GM23338 (cell line): ENCODE results near the gene SUB1. TPM values are rescaled to one million over a fixed set of nuclear protein-coding genes. Genes with fewer than 3 reads are reported as not detected.
"Not testable (repeated sequence)": the region's sequence is repeated elsewhere in the genome, so short reads cannot be mapped to it uniquely, and the experiment has no call there.

Experiments used
- ATAC-seq: fragments of 200-7000 bp; cut with Tn5 transposase; 3 replicates; pipeline ENCODE4 v1.9.1; 2020
- DNase-seq: peaks from one replicate; pipeline ENCODE4 v3.0.0-alpha.2; 2015; ENCODE audit warnings: low spot score
- H2AFZ ChIP-seq: fragments of 200-600 bp; sonication (generic); 2 replicates; pipeline ENCODE4 v1.8.0; 2016; ENCODE audit warnings: antibody characterized with exemption, mild to moderate bottlenecking, moderate library complexity
- H3F3A ChIP-seq: fragments of 200-600 bp; sonication (generic); replicated peaks from 2 replicates; pipeline ENCODE4 v1.8.0; 2017; ENCODE audit warnings: antibody characterized with exemption, mixed run types, low read depth
- H3K27ac ChIP-seq: fragments of 200-600 bp; sonication (generic); 2 replicates; pipeline ENCODE4 v1.6.1; 2016; ENCODE audit warnings: low read depth
- H3K27me3 ChIP-seq: fragments of 200-600 bp; sonication (generic); 2 replicates; pipeline ENCODE4 v1.8.0; 2016; ENCODE audit warnings: mild to moderate bottlenecking, mixed run types, moderate library complexity; ENCODE audit not compliant: insufficient read depth
- H3K36me3 ChIP-seq: fragments of 200-600 bp; sonication (generic); 2 replicates; pipeline ENCODE4 v1.8.0; 2016; ENCODE audit warnings: mild to moderate bottlenecking; ENCODE audit not compliant: insufficient read depth
- H3K4me1 ChIP-seq: fragments of 200-600 bp; sonication (generic); 2 replicates; pipeline ENCODE4 v1.8.0; 2016; ENCODE audit warnings: mild to moderate bottlenecking, moderate library complexity; ENCODE audit not compliant: insufficient read depth
- H3K4me2 ChIP-seq: fragments of 200-600 bp; sonication (generic); 2 replicates; pipeline ENCODE4 v1.7.1; 2017; ENCODE audit warnings: mixed run types
- H3K4me3 ChIP-seq: fragments of 200-600 bp; sonication (generic); 2 replicates; pipeline ENCODE4 v1.6.1; 2016; ENCODE audit warnings: mixed run types
- H3K79me2 ChIP-seq: fragments of 200-600 bp; sonication (generic); replicated peaks from 2 replicates; pipeline ENCODE4 v1.8.0; 2017; ENCODE audit warnings: mild to moderate bottlenecking; ENCODE audit not compliant: insufficient read depth
- H3K9me2 ChIP-seq: fragments of 200-600 bp; sonication (generic); 2 replicates; pipeline ENCODE4 v1.8.0; 2017; ENCODE audit not compliant: insufficient read depth
- H4K20me1 ChIP-seq: fragments of 200-600 bp; sonication (generic); replicated peaks from 2 replicates; pipeline ENCODE4 v1.8.0; 2017; ENCODE audit warnings: mild to moderate bottlenecking; ENCODE audit not compliant: insufficient read depth
- H3K27ac Mint-ChIP-seq: 2 replicates; pipeline ENCODE4 v1.8.0; 2020; ENCODE audit warnings: inconsistent platforms, mild to moderate bottlenecking, moderate library complexity, mixed read lengths
- H3K27me3 Mint-ChIP-seq: 3 replicates; pipeline ENCODE4 v1.8.0; 2022; ENCODE audit warnings: low read depth, mild to moderate bottlenecking, moderate library complexity, mixed read lengths, inconsistent platforms; ENCODE audit not compliant: insufficient read depth, poor library complexity
- H3K36me3 Mint-ChIP-seq: 3 replicates; pipeline ENCODE4 v1.8.0; 2021; ENCODE audit warnings: low read depth, mild to moderate bottlenecking, inconsistent platforms, moderate library complexity, mixed read lengths
- H3K4me1 Mint-ChIP-seq: 3 replicates; pipeline ENCODE4 v1.8.0; 2020; ENCODE audit warnings: mild to moderate bottlenecking, inconsistent platforms, mixed read lengths
- H3K4me3 Mint-ChIP-seq: 3 replicates; pipeline ENCODE4 v1.8.0; 2021; ENCODE audit warnings: moderate library complexity, mild to moderate bottlenecking, inconsistent platforms, mixed read lengths
- H3K9me3 Mint-ChIP-seq: 3 replicates; pipeline ENCODE4 v1.8.0; 2020; ENCODE audit warnings: moderate library complexity, mild to moderate bottlenecking, inconsistent platforms, mixed read lengths
- CREB1 ChIP-seq: fragments of 250-450 bp; sonication (Bioruptor Pico); IDR thresholded peaks from 2 replicates; pipeline ENCODE4 v1.5.0; 2020; ENCODE audit warnings: low read depth, mild to moderate bottlenecking, moderate library complexity
- EZH2 ChIP-seq: fragments of 200-600 bp; sonication (generic); IDR thresholded peaks from one replicate; pipeline ENCODE4 v1.8.0; 2017; ENCODE audit warnings: antibody characterized with exemption, mild to moderate bottlenecking, low read depth; ENCODE audit not compliant: unreplicated experiment
- JUNB ChIP-seq: IDR thresholded peaks from one replicate; pipeline ENCODE4 v1.6.1; 2016; ENCODE audit warnings: antibody characterized with exemption; ENCODE audit not compliant: unreplicated experiment
- NANOG ChIP-seq: IDR thresholded peaks from 2 replicates; pipeline ENCODE4 v1.6.1; 2016; ENCODE audit warnings: antibody characterized with exemption, borderline replicate concordance
- POLR2AphosphoS5 ChIP-seq: IDR thresholded peaks from 2 replicates; pipeline ENCODE4 v1.6.1; 2016; ENCODE audit warnings: antibody characterized with exemption, low read depth
- STAT1 ChIP-seq: IDR thresholded peaks from one replicate; pipeline ENCODE4 v1.6.1; 2016; ENCODE audit warnings: antibody characterized with exemption; ENCODE audit not compliant: unreplicated experiment
- ZNF114 ChIP-seq: fragments of 250-450 bp; sonication (Bioruptor Pico); IDR thresholded peaks from 2 replicates; pipeline ENCODE4 v1.5.0; 2020; ENCODE audit warnings: mild to moderate bottlenecking, moderate library complexity
- polyA plus RNA-seq: library from polyadenylated mRNA; unstranded; fragments of >200 nt; fragmentation: Nextera tagmentation; extraction: Ambion mirVana; gene quantifications from 2 replicates; pipeline ENCODE4 v1.2.1, GENCODE V29; 2016
- total RNA-seq: library from RNA; depleted of rRNA; stranded (reverse); fragments of >200 nt; shearing (Covaris generic); gene quantifications from 2 replicates; pipeline ENCODE4 v1.2.3, GENCODE V29; 2014
- TF ChIP-seq, protein P1 (sequence below): IDR thresholded peaks from one replicate; pipeline ENCODE4 v1.6.1; 2018; ENCODE audit warnings: antibody characterized with exemption; ENCODE audit not compliant: unreplicated experiment
- TF ChIP-seq, protein P2 (sequence below), 2 experiments: fragments of 200-600 bp in 1 of 2; sonication (generic) in 1 of 2; conservative IDR thresholded peaks; 2 replicates each; pipeline versions ENCODE4 v1.5.1 to v1.6.1; 2016 to 2017; ENCODE audit warnings: antibody characterized with exemption in 2 of 2, low read depth in 2 of 2, mild to moderate bottlenecking in 2 of 2, moderate library complexity in 1 of 2

Gene SUB1
- total and polyA plus RNA-seq, 2 experiments from 2014 or later: 365 to 1,041 TPM

DNA sequence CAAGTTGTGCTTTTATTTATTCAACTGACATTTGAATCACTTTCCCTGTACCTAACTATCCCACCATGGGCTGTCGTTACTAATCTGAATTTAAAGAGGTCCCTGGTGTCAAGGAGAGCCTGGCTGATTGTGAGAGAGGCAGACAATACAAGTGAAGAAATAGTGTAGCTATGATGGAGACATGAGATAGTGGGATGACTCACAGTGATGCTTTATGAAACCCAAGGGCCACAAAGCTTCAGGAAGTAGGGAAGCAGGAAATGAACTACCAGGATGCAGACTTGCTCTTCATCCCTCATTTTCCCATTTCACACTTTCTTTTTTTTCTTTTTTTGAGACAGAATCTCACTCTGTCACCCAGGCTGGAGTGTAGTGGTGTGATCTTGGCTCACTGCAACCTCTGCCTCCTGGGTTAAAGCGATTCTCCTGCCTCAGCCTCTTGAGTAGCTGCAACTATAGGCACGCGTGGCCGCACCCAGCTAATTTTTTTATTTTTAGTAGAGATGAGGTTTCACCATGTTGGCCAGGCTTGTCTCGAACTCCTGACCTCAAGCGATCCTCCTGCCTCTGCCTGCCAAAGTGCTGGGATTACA lies 47.8 kb upstream of the SUB1 start:
- not testable (repeated sequence) for DNase-seq, H2AFZ ChIP-seq, ATAC-seq

DNA sequence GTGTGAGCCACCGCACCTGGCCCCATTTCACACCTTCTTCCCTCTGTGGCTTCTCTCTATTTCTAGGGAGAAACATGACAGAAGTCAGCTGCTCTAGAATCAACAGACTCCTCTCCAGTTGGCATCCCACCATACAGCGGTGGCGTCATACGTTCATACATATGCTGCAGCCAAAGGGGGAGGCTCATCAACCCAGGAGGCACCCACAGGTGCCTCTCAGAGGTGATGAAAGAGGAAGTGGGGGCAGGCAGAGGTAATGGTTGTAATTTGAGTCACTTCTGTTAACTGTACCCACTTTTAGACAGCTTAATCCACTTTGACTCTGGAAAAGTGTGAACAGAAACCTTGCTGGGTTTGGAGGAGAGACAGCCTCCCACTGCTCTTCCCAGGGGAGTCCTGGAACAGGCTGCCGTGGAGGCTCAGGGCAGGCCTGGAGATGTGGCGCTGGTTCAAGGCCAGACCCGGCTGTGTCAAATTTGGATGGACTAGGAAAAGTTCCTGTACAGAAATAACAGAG lies 47.3 kb upstream of the SUB1 start:
- Histone ChIP-seq H4K20me1 (no peaks in the 10 kb centered on the region), H3K27me3 (no peaks in the 10 kb centered on the region), H3K9me2 (no peaks in the 10 kb centered on the region), H3K36me3 (no peaks in the 10 kb centered on the region), H2AFZ (no peak overlapping the region), H3K79me2 (no peaks in the 10 kb centered on the region), H3F3A (no peaks in the 10 kb centered on the region), H3K27ac (no peak overlapping the region), H3K4me1 (no peaks in the 10 kb centered on the region), H3K4me2 (no peak overlapping the region), H3K4me3 (no peak overlapping the region)
- Mint-ChIP-seq H3K4me1 (peaks cover 9% of the 10 kb centered on the region), H3K27ac (no peak overlapping the region), H3K27me3 (peaks cover 4% of the 10 kb centered on the region), H3K36me3 (no peaks in the 10 kb centered on the region), H3K9me3 (no peaks in the 10 kb centered on the region; the same call in 2 of the 3 replicates), H3K4me3 (no peak overlapping the region)
- TF ChIP-seq, protein P1, sequence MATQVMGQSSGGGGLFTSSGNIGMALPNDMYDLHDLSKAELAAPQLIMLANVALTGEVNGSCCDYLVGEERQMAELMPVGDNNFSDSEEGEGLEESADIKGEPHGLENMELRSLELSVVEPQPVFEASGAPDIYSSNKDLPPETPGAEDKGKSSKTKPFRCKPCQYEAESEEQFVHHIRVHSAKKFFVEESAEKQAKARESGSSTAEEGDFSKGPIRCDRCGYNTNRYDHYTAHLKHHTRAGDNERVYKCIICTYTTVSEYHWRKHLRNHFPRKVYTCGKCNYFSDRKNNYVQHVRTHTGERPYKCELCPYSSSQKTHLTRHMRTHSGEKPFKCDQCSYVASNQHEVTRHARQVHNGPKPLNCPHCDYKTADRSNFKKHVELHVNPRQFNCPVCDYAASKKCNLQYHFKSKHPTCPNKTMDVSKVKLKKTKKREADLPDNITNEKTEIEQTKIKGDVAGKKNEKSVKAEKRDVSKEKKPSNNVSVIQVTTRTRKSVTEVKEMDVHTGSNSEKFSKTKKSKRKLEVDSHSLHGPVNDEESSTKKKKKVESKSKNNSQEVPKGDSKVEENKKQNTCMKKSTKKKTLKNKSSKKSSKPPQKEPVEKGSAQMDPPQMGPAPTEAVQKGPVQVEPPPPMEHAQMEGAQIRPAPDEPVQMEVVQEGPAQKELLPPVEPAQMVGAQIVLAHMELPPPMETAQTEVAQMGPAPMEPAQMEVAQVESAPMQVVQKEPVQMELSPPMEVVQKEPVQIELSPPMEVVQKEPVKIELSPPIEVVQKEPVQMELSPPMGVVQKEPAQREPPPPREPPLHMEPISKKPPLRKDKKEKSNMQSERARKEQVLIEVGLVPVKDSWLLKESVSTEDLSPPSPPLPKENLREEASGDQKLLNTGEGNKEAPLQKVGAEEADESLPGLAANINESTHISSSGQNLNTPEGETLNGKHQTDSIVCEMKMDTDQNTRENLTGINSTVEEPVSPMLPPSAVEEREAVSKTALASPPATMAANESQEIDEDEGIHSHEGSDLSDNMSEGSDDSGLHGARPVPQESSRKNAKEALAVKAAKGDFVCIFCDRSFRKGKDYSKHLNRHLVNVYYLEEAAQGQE: no peak
- TF ChIP-seq NANOG (no peak), EZH2 (no peak), CREB1 (CRISPR knock-in tag) (no peak), JUNB (no peak), ZNF114 (CRISPR knock-in tag) (no peak), POLR2AphosphoS5 (no peak), STAT1 (no peak)
- TF ChIP-seq, protein P2, sequence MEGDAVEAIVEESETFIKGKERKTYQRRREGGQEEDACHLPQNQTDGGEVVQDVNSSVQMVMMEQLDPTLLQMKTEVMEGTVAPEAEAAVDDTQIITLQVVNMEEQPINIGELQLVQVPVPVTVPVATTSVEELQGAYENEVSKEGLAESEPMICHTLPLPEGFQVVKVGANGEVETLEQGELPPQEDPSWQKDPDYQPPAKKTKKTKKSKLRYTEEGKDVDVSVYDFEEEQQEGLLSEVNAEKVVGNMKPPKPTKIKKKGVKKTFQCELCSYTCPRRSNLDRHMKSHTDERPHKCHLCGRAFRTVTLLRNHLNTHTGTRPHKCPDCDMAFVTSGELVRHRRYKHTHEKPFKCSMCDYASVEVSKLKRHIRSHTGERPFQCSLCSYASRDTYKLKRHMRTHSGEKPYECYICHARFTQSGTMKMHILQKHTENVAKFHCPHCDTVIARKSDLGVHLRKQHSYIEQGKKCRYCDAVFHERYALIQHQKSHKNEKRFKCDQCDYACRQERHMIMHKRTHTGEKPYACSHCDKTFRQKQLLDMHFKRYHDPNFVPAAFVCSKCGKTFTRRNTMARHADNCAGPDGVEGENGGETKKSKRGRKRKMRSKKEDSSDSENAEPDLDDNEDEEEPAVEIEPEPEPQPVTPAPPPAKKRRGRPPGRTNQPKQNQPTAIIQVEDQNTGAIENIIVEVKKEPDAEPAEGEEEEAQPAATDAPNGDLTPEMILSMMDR (conservative IDR thresholded peaks at IDR 0.05; ENCODE audit: low read depth in 2 of 2): no peak
- ATAC-seq (no peak), DNase-seq (no peak)

More for the DNA sequence above, 47.8 kb upstream of the SUB1 start:
- not testable (repeated sequence) for H3K4me1 Mint-ChIP-seq, H3K27ac ChIP-seq, H3K27me3 ChIP-seq, H3K79me2 ChIP-seq, H3K4me3 ChIP-seq, H4K20me1 ChIP-seq, H3K4me2 ChIP-seq, H3K4me3 Mint-ChIP-seq, H3K27ac Mint-ChIP-seq, H3K9me3 Mint-ChIP-seq, H3K27me3 Mint-ChIP-seq, H3K9me2 ChIP-seq, H3F3A ChIP-seq, H3K4me1 ChIP-seq, H3K36me3 Mint-ChIP-seq, H3K36me3 ChIP-seq
